GM23338 (cell line): Measurements from ENCODE around the gene NACAD.

Experiments used
- CREB1 ChIP-seq: fragments of 250-450 bp; sonication (Bioruptor Pico); IDR thresholded peaks from 2 replicates; pipeline ENCODE4 v1.5.0; 2020; ENCODE audit warnings: low read depth, mild to moderate bottlenecking, moderate library complexity
- CTCF ChIP-seq, 2 experiments: fragments of 200-600 bp in 1 of 2; sonication (generic) in 1 of 2; conservative IDR thresholded peaks; 2 replicates each; pipeline versions ENCODE4 v1.5.1 to v1.6.1; 2016 to 2017; ENCODE audit warnings: antibody characterized with exemption in 2 of 2, low read depth in 2 of 2, mild to moderate bottlenecking in 2 of 2, moderate library complexity in 1 of 2
- EZH2phosphoT487 ChIP-seq: fragments of 200-600 bp; sonication (generic); IDR thresholded peaks from one replicate; pipeline ENCODE4 v1.8.1; 2018; ENCODE audit warnings: antibody characterized with exemption; ENCODE audit not compliant: unreplicated experiment
- JUNB ChIP-seq: IDR thresholded peaks from one replicate; pipeline ENCODE4 v1.6.1; 2016; ENCODE audit warnings: antibody characterized with exemption; ENCODE audit not compliant: unreplicated experiment
- POLR2AphosphoS5 ChIP-seq: IDR thresholded peaks from 2 replicates; pipeline ENCODE4 v1.6.1; 2016; ENCODE audit warnings: antibody characterized with exemption, low read depth
- REST ChIP-seq: IDR thresholded peaks from one replicate; pipeline ENCODE4 v1.6.1; 2018; ENCODE audit warnings: antibody characterized with exemption; ENCODE audit not compliant: unreplicated experiment

GRCh38 chr7:45116048-45116447 is 27.3 kb upstream of the NACAD start:
- TF ChIP-seq REST (no peak), CTCF (conservative IDR thresholded peaks at IDR 0.05; ENCODE audit: low read depth in 2 of 2) (no peak), EZH2phosphoT487 (no peak), CREB1 (no peak), JUNB (no peak), POLR2AphosphoS5 (no peak)
